RWPE2 (cell line): ENCODE data around the gene AQP12A.

Experiments used
- ATAC-seq: fragments of 200-7000 bp; cut with Tn5 transposase; 3 replicates; pipeline ENCODE4 v1.9.1; 2021; ENCODE audit warnings: low read depth
- DNase-seq: peaks from one replicate; pipeline ENCODE4 v3.0.0-alpha.2; 2020; ENCODE audit warnings: low spot score
- H3K27ac ChIP-seq: fragments of 450-650 bp; 2 replicates; pipeline ENCODE4 v1.5.1; 2017; ENCODE audit warnings: mild to moderate bottlenecking; ENCODE audit not compliant: poor library complexity, severe bottlenecking
- H3K27me3 ChIP-seq: fragments of 250-450 bp; sonication (Bioruptor Pico); 2 replicates; pipeline ENCODE4 v1.5.1; 2021; ENCODE audit warnings: mild to moderate bottlenecking, moderate library complexity; ENCODE audit not compliant: insufficient read depth, poor library complexity, severe bottlenecking
- H3K36me3 ChIP-seq: fragments of 250-450 bp; sonication (Bioruptor Pico); 2 replicates; pipeline ENCODE4 v1.5.1; 2020; ENCODE audit warnings: low read depth, mild to moderate bottlenecking, moderate library complexity
- H3K4me1 ChIP-seq: fragments of 250-450 bp; sonication (Bioruptor Pico); 2 replicates; pipeline ENCODE4 v1.5.1; 2021; ENCODE audit warnings: mild to moderate bottlenecking, moderate library complexity; ENCODE audit not compliant: insufficient read depth, poor library complexity, severe bottlenecking
- H3K4me3 ChIP-seq: fragments of 250-450 bp; sonication (Bioruptor Pico); 2 replicates; pipeline ENCODE4 v1.5.1; 2021; ENCODE audit warnings: mild to moderate bottlenecking, moderate library complexity; ENCODE audit not compliant: severe bottlenecking
- H3K9me3 ChIP-seq: fragments of 250-450 bp; sonication (Bioruptor Pico); 2 replicates; pipeline ENCODE4 v1.5.1; 2021; ENCODE audit warnings: mild to moderate bottlenecking, moderate library complexity; ENCODE audit not compliant: severe bottlenecking
- CTCF ChIP-seq: fragments of 450-650 bp; IDR thresholded peaks from one replicate; pipeline ENCODE4 v1.5.1; 2017; ENCODE audit warnings: mild to moderate bottlenecking, moderate library complexity; ENCODE audit not compliant: poor library complexity, severe bottlenecking

AQP12A gene

DNA sequence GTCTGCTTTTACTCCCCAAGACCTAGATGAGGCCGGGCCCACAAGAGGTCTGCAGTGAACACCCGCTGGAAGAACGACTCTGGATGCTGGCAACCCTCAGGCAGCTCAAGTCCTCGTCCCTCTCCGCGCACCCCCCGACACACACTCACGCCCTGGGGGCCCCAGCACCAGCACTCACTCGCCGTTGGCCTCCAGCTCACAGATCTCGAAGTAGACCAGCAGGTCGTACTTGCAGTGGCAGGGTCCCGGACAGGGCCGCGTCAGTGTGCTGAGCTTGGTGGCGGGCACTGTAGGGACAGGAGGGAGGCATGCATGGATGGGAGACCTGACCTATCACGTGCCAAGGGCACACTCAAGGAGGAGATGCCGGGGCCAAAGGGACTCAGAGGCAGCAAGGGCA, 49.4 kb downstream of the AQP12A start:
- ATAC-seq (no peak), DNase-seq (no peak)
- Histone ChIP-seq H3K9me3 (no peaks in the 10 kb centered on the region), H3K36me3 (no peaks in the 10 kb centered on the region), H3K4me3 (no peak overlapping the region), H3K4me1 (peaks cover 10% of the 10 kb centered on the region), H3K27me3 (no peaks in the 10 kb centered on the region), H3K27ac (no peak overlapping the region)
- no peak for TF ChIP-seq CTCF

GRCh38 chr2:240742602-240743095, 51.0 kb downstream of the AQP12A start:
- peaks cover 10% of the 10 kb centered on the region for H3K4me1 ChIP-seq
- no peaks in the 10 kb centered on the region for H3K9me3 ChIP-seq
- no peak for TF ChIP-seq CTCF
- no peak overlapping the region for H3K4me3 ChIP-seq
- no peak overlapping the region for H3K27ac ChIP-seq
- DNase-seq (no peak), ATAC-seq (no peak)
- H3K27me3 ChIP-seq, result no peaks in the 10 kb centered on the region
- H3K36me3 ChIP-seq, result no peaks in the 10 kb centered on the region

DNA sequence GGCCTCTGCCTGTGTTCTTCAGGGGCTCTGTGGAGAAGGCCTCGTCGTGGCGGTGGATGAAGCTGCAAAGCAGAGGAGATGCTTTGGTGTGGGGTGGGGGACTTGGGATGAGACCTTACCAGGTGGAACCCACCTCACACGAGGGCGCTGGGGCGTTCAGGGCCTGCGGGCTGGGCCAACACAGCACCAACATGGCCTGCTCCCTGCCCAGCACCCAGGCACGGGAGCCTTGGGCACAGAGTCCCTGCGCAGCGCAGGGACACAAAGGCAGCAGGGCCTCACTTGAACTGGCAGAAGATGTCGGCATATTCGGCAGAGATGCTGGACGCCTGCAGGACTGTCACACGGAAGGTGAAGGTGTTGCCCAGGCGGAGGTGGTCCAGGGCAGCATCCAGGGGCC, 53.8 kb downstream of the AQP12A start:
- Histone ChIP-seq H3K4me1 (no peaks in the 10 kb centered on the region), H3K4me3 (no peak overlapping the region), H3K36me3 (no peaks in the 10 kb centered on the region), H3K27me3 (no peaks in the 10 kb centered on the region), H3K9me3 (no peaks in the 10 kb centered on the region), H3K27ac (no peak overlapping the region)
- DNase-seq, result no peak
- TF ChIP-seq CTCF, result no peak
- ATAC-seq, result no peak

GRCh38 chr2:240745962-240746361, 54.3 kb downstream of the AQP12A start:
- H3K4me3 ChIP-seq, result no peak overlapping the region
- ATAC-seq, result no peak
- TF ChIP-seq CTCF, result no peak
- H3K36me3 ChIP-seq, result no peaks in the 10 kb centered on the region
- H3K9me3 ChIP-seq, result no peaks in the 10 kb centered on the region
- DNase-seq, result no peak
- H3K27ac ChIP-seq, result no peak overlapping the region
- H3K4me1 ChIP-seq, result no peaks in the 10 kb centered on the region
- no peaks in the 10 kb centered on the region for H3K27me3 ChIP-seq

- H3K36me3 ChIP-seq, result no peaks in the 10 kb centered on the region
Observed at GRCh38 chr2:240746671-240747070, 55.0 kb downstream of the AQP12A start.

More at GRCh38 chr2:240746671-240747070, 55.0 kb downstream of the AQP12A start:
- Histone ChIP-seq H3K9me3 (no peaks in the 10 kb centered on the region), H3K4me3 (no peak overlapping the region), H3K27me3 (no peaks in the 10 kb centered on the region), H3K27ac (no peak overlapping the region), H3K4me1 (no peaks in the 10 kb centered on the region)
- DNase-seq (no peak), ATAC-seq (no peak)
- no peak for TF ChIP-seq CTCF
